Amniotic epithelial cell (primary cell): ENCODE results near the gene DOCK3.
"Not testable (repeated sequence)": the region's sequence is repeated elsewhere in the genome, so short reads cannot be mapped to it uniquely, and the experiment has no call there.

ENCODE experiments used
- DNase-seq: peaks from one replicate; pipeline ENCODE4 v3.0.0-alpha.2; 2010; ENCODE audit warnings: low read depth

Gene DOCK3

DNA sequence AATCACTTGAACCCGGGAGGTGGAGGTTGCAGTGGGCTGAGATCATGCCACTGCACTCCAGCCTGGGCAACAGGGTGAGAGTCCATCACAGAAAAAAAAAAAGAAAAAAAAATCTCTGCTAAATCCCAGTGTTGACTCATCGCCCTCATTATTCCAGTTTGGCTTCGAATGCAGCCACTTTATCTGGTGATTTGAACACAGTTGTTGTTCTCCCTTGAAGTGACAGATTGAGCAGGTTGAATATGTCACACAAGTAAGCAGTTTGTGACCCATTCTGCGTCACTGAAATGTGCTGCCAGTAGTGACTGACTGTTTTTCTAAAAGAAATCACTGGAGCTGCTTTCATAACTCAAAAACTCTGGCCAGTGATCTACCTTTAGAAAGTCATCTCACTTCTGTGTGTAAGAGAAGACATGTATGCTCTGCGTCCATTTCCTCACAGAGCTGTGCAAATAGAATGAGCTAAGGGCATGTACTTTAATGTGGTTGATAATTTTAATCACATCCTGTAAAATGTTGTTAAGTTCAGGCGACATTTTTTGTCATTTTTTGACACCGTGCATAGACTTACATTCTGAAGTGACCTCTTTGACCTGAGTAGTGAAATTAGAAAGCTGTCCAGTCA is 12.5 kb downstream of the DOCK3 start:
- DNase-seq: no peak

DNA sequence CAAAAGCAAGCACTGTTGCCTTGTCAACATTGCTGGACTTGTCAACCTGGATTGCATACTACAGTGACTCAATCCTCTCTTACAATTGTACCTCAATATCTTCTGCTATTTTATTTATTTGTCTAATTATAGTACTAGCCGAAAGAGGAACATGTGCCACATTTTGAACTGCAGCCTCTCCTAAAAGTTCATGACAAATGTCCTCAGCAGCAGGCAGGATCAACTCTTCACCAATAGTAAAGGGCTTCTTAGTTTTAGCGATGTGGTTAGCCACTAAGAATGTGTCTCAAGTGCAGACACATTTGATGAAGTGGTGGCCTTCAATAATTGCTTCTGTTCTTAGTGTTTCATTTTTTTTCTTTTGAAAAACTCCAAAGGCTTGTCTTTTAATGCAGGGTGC is 13.2 kb downstream of the DOCK3 start:
- no peak for DNase-seq

DNA sequence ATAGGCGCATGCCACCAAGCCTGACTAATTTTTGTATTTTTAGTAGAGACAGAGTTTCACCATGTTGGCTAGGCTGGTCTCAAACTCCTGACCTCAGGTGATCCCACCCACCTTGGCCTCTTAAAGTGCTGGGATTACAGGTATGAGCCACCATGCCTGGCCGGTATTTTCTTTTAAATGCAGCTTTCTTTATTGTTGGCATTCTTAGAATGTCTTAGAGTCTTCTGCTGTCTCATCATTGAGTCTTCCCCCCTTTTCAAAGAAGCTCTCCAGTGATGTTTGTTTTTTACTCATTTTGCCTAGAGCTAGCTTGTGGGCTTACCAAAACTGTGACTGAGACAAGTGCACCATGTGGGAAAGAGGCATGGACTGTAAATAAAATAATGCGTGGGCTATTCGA is 13.9 kb downstream of the DOCK3 start:
- DNase-seq: not testable (repeated sequence)

DNA sequence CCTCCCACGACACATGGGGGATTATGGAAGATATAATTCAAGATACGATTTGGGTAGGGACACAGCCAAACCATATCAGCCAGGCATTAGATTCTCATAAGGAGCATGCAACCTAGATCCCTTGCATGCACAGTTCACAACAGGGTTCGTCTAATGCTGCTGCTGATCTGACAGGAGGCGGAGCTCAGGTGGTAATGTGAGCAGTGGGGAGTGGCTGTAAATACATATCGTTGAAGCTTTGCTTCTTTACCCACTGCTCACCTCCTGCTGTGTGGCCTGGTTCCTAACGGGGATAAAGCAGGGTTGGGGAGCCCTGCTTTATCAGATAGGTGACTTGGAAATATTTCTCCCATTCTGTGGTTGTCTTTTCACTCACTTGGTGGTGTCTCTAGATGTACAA is 14.8 kb downstream of the DOCK3 start:
- DNase-seq: no peak

DNA sequence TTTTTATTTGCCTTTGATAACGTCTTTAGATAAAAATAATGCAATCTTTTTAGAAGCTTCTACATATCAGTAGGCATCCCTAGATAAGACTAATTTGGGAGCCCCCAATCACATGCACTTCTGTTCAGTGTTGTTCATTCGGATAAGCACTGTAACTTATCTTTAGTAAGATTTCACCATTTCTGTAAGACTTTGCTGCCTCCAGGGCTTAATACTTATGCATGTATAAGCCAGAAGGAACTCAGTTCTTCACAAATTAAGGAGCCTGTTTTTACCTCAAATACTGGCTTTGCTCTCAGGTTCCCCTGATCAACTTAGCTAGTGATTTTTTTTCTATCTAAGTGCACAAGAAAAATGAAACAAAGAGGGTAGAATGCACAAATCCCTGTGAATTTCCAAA is 20.3 kb downstream of the DOCK3 start:
- DNase-seq: no peak

DNA sequence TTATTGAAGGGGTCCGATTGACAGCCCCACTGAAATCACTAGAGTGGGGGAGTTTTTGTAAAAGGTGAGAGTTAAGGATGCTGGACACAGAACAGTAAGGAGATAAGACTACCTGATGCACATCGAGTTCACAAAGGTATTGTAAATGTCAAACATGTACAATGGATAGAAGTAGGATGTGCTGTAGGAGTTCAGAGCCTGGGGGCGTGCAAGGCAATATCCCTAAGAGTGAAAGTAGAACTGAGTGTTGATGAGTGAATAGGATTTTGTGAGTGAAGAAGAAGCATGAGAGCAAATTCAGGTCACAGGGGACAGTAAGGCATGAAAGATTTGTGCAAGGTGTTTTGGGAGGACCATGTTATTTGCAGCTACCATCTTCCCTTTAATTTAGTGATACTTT is 21.5 kb downstream of the DOCK3 start:
- no peak for DNase-seq

DNA sequence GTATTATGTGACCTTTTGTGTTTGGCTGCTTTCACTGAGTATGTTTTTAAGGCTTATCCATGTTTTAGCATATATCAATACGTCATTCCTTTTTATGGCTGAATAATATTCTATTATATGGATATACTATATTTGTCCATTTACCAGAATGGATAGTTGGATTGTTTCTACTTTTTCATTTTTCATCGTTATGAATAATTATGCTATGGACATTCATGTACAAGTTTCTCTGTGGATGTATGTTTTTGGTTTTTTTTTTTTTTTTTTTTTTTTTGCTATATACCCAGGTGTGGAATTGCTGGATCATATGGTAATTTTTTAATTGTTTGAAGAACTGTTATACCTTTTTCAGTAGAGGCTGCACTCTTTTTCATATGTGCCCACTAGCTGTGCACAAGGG is 23.5 kb downstream of the DOCK3 start:
- no peak for DNase-seq

DNA sequence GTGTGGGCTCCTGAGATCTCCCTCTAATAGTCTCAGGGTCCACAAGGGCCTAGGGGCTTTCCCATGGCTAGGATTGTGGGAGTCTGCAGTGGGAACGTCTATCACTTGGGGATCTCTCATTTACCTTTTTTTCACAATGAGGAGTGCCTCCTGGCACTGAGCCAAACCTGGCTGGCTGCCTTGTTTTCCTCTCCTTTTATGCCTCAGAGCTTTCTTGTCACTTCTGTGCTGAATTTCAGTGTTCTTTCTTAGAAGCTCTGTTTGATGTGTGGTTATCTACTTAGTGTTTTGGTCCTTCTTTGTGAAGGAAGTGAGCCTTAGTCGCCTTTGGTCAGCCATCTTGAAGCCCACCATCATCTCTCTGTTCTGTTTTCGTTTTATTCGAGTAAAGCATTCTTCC is 33.9 kb downstream of the DOCK3 start:
- DNase-seq: no peak

DNA sequence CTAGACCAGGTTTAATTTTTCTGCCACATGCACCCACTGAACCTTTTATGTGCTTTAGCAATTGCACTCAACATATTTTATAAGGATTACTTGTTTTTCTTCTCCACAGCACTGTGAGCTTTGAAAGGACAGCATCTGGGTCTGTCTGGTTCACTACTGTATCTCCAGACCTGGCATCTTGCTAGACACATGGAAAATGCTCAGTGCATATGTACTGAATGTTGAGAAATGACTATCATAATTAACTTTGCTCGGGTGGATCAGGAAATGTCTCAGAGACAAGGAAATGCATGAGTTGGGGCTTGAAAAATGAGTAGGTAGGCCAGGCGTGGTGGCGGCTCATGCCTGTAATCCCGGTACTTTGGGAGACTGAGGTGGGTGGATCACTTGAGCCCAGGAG is 40.2 kb downstream of the DOCK3 start:
- no peak for DNase-seq

DNA sequence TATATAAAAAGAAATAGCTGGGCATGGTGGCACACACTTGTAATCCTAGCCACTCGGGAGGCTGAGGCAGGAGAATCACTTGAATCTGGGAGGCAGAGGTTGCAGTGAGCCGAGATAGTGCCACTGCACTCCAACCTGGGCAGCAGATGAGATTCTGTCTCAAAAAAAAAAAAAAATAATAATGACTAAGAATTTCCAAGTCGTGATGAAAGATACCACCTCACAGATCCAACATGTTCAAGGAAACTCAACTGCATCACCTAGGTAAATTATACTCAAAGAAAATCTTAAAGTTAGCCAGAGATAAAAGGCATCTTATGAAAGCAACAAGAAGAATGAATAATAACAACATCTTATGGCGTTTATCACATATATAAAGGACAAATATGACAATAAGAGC is 50.1 kb downstream of the DOCK3 start:
- DNase-seq: no peak

DNA sequence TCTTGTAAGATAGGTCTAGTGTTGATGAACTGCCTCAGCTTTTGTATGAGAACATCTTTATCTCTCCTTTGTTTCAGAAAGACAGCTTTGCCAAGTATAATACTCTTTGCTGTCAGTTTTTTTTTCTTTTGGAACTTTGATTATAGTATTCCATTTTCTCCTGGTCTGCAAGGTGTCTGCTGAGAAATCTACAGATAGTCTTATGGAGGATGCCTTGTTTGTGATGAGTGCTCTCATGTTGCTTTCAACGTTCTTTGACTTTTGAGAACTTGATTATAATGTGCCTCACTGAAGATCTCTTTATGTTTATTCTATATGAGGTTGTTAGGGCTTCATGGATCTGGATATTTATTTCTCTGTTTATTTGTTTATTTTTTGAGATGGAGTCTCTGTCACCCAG is 60.3 kb downstream of the DOCK3 start:
- DNase-seq: no peak

DNA sequence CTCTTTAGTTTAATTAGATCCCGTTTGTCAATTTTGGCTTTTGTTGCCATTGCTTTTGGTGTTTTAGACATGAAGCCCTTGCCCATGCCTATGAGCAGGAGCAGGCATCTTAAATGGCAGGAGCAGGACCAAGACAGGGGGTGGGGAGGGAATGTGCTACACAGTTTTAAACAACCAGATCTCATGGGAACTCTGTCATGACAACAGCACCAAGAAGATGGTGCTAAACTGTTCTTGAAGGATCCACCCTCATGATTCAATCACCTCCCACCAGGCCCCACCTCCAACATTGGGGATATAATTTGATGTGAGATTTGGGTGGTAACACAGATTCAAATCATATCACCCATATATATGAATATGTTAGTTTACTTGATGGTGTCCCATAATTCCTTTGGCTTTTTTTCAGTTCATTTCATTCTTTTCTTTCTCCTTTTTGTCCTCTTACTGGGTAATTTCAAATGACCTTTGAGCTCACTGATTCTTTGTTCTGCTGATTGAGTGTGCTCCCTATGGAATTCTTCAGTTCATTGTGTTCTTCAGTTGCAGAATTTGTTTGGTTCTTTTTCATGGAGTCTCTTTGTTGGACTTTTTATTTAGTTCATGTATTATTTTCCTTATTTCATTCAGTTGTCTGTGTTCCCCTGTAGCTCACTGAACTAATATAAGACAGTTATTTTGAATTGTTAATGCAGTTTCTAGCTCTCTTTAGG is 62.6 kb downstream of the DOCK3 start:
- no peak for DNase-seq

DNA sequence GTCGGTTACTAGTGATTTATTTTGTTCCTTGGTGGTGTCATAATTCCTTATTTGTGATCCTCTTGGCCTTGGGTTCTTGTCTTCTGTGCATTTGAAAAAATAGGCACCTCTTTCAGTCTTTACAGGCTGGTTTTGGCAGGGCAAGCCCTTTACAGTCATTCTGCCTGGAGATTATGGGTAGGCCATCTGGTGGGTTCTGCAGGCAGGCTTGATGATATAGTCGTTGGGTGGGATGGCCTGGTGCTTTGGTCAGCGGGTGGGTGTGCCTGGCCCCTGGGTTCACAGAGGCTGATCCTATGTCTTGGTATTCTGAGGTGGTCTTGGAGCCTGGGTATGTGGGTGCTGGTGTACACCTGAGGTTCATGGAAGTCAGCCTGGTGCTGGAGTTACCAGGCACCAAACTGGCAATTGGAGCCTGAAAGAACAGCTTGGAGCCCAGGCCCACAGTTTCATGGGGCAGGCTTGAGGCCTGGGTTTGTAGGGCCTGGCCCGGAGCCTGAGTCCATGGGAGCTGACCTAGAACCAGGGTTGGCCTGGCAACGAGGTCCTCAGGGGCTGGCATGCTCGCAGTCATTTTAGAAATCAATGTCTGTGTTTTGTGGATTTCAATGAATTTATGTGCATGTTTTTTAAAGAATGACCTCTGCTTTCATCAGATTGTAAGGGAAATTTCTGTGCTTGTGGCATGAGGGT is 63.3 kb downstream of the DOCK3 start:
- DNase-seq: no peak

DNA sequence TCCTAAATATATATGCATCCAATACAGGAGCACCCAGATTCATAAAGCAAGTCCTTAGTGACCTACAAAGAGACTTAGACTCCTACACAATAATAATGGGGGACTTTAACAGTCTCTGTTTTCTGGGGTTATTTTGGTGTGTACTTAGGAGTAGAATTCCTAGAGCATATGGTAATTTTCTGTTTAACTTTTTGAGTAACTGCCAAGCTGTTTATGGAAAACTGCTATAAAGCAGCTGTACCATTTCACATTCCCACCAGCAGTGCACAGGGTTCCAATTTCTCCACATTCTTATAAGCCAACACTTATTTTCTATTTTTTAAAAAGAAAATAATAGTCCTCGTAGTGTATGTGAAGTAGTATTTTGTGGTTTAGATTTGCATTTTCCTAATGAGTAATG is 68.9 kb downstream of the DOCK3 start:
- DNase-seq: no peak

DNA sequence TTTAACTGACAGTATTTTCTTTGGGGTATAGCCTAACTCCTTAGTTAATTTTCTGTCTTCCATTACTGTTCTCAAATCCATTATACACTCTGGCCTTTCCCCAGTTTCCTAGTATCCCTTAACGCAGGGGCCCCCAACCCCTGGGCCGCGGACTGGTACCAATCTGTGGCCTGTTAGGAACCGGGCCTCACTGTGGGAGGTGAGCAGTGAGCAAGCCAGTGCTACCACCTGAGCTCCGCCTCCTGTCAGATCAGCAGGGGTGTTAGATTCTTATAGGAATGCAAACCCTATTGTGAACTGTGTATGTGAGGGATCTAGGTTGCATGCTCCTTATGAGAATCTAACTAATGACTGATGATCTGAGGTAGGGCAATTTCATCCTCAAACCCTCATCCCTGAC is 75.1 kb downstream of the DOCK3 start:
- no peak for DNase-seq

DNA sequence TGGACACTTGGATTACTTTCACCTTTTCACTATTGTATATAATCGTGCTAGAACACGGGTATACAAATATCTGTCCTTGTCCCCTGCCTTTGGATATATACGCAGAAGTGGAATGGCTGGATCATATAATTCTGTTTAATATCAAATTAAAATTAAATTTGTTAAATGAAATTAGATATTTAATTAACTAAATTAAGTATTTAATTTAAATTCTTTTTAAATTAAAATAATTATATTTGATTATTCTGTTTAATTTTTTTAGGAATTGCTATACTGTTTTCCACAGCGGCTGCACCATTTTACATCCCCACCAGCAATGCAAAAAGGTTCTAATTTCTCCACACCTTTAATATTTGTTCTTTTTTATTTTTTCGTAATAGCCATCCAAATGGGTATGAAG is 84.3 kb downstream of the DOCK3 start:
- DNase-seq: no peak

DNA sequence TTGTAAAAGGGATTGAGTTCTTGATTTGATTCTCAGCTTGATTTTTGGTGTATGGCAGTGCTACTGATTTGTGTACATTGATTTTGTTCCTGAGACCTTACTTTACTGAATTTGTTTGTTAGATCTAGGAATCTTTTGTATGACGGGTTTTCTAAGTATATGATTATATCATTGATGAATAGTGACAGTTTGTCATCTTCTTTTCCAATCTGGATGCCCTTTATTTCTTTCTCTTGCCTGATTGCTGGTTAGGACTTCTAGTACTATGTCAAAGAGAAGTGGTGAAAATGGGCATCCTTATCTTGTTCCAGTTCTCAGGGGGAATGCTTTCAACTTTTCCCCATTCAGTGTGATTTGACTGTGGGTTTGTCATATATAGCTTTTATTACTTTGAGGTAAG is 103.0 kb downstream of the DOCK3 start:
- no peak for DNase-seq

DNA sequence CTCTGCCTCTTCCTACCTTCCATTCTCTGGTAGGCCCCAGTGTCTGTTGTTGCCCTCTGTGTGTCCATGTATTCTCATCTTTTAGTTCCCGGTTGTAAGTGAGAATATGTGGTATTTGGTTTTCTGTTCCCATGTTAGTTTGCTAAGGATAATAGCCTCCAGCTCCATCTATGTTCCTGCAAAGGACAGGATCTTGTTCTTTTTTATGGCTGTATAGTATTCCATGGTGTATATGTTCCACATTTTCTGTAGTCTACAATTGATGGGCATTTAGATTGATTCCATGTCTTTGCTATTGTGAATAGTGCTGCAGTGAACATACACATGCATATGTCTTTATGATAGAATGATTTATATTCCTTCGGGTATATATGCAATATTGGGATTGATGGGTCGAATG is 107.0 kb downstream of the DOCK3 start:
- DNase-seq: not testable (repeated sequence)

DNA sequence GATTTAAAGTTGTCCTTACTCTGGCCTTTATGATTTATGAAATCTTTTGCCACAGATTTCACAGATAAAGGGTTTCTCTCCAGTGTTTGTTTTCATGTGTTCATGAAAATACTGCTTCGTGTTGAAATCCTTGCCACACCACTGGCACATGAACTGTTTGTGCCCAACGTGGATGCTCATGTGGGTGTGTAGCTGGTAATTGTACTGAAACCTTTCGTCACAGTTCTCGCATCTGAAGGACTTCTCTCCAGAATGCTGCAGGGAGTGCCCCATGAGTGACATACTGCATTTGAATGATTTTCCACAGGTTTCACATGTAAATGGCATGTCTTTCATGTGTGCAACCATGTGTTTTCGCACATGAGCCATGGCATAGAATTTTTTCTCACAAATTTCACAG is 111.9 kb downstream of the DOCK3 start:
- DNase-seq: no peak

DNA sequence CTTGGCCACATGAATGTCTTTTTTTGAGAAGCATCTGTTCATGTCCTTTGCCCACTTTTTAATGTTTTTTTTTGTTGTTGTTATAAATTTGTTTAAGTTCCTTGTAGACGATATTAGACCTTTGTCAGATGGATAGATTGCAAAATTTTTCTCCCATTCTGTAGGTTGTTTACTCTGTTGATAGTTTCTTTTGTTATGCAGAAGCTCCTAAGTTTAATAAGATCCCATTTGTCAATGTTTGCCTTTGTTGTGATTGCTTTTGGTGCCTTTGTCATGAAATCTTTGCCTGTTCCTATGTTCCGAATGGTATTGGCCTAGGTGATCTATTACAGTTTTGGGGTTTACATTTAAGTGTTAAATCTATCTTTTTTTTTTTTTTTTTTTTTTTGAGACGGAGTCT is 116.2 kb downstream of the DOCK3 start:
- DNase-seq: not testable (repeated sequence)

DNA sequence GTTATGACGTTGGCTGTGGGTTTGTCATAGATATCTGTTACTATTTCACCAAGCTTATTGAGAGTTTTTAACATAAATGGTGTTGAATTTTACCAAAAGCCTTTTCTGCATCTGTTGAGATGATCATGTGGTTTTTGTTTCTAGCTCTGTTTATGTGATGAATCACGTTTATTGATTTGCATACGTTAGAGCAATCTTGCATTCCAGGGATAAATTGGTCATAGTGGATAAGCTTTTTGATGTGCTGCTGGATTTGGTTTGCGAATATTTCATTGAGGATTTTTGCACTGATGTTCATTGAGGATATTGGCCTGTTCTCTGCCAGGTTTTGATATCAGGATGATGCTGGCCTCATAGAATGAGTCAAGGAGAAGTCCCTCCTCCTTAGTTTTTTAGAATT is 117.8 kb downstream of the DOCK3 start:
- DNase-seq: no peak

DNA sequence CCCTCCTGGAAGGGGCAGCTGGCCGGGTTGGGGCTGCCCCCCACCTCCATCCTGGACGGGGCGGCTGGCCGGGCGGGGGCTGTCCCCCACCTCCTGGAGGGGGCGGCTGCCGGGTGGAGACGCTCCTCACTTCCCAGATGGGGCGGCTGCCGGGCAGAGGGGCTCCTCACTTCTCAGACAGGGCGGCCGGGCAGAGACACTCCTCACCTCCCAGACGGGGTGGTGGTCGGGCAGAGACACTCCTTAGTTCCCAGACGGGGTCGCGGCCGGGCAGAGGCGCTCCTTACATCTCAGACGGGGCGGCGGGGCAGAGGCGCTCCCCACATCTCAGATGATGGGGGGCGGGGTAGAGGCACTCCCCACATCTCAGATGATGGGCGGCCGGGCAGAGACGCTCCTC is 129.1 kb downstream of the DOCK3 start:
- not testable (repeated sequence) for DNase-seq

DNA sequence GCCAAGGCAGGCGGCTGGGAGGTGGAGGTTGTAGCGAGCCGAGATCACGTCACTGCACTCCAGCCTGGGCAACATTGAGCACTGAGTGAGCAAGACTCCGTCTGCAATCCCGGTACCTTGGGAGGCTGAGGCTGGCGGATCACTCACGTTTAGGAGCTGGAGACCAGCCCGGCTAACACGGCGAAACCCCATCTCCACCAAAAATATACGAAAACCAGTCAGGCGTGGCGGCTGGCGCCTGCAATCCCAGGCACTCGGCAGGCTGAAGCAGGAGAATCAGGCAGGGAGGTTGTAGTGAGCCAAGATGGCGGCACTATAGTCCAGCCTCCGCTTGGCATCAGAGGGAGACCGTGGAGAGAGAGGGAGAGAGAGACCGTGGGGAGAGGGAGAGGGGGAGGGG is 129.6 kb downstream of the DOCK3 start:
- DNase-seq: not testable (repeated sequence)

DNA sequence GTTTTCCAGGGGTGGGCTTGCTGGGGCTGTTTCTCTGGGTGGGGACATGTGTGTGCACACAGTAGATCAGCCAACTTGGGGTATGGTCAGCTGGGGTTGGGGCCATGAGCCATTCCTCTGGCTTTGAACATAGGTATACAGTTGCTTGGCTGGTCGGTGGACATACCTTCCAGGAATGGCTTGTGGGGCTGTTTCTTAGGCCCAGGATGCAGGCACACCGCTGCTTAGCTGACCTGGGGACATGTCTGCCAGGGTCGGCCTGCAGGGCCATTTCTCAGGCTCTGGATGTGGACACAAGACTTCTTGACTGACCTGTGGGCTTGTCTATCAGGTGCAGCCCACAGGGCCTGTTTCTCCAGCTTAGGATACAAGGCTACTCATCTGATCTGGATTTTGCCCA is 130.6 kb downstream of the DOCK3 start:
- no peak for DNase-seq
